Bronchial epithelial cell (primary cell): ENCODE measurements around the gene CHRNE. TPM values are rescaled to one million over a fixed set of nuclear protein-coding genes. Genes with fewer than 3 reads are reported as not detected.

Experiments used
- DNase-seq: peaks from one replicate; pipeline ENCODE4 v3.0.0-alpha.2; 2010; ENCODE audit warnings: low read depth
- FAIRE-seq: peaks from 2 replicates; lab custom pipeline; 2011; peaks lifted over from hg19 to GRCh38; lab: Jason Lieb, UNC
- H3K27me3 ChIP-seq: 2 replicates; pipeline ENCODE4 v1.5.1; 2011; ENCODE audit warnings: low read length; ENCODE audit not compliant: control insufficient read depth, insufficient read depth
- H3K36me3 ChIP-seq: 2 replicates; pipeline ENCODE4 v1.5.1; 2011; ENCODE audit warnings: low read length; ENCODE audit not compliant: control insufficient read depth, insufficient read depth
- H3K4me3 ChIP-seq: 2 replicates; pipeline ENCODE4 v1.5.1; 2011; ENCODE audit warnings: mild to moderate bottlenecking, low read depth, low read length, control low read depth
- CTCF ChIP-seq: IDR thresholded peaks from 2 replicates; pipeline ENCODE4 v1.5.1; 2011; ENCODE audit warnings: mild to moderate bottlenecking, moderate library complexity, low read length, control low read depth, inconsistent platforms; ENCODE audit not compliant: insufficient read depth, severe bottlenecking
- total RNA-seq: library from RNA; depleted of rRNA; stranded (reverse); fragments of >200 nt; gene quantifications from 2 replicates; pipeline ENCODE4 v1.2.1, GENCODE V29; 2014

CHRNE gene
- total RNA-seq, 1 donor from 2014 or later = 0.79 TPM

- no peak for TF ChIP-seq CTCF
- Histone ChIP-seq H3K27me3 (no peaks in the 10 kb centered on the region), H3K36me3 (peaks cover 16% of the 10 kb centered on the region), H3K4me3 (peak overlapping the region; percentile 99)
- FAIRE-seq (peak; percentile 13), DNase-seq (no peak)
Observed at GRCh38 chr17:4945944-4946280, 43.0 kb upstream of the CHRNE start.

GRCh38 chr17:4945176-4945943, 42.5 kb upstream of the CHRNE start:
- no peak for TF ChIP-seq CTCF
- DNase-seq = peak; percentile 92
- no peak overlapping the region for H3K4me3 ChIP-seq
- no peak for FAIRE-seq
- no peaks in the 10 kb centered on the region for H3K27me3 ChIP-seq
- H3K36me3 ChIP-seq = peaks cover 16% of the 10 kb centered on the region

DNA sequence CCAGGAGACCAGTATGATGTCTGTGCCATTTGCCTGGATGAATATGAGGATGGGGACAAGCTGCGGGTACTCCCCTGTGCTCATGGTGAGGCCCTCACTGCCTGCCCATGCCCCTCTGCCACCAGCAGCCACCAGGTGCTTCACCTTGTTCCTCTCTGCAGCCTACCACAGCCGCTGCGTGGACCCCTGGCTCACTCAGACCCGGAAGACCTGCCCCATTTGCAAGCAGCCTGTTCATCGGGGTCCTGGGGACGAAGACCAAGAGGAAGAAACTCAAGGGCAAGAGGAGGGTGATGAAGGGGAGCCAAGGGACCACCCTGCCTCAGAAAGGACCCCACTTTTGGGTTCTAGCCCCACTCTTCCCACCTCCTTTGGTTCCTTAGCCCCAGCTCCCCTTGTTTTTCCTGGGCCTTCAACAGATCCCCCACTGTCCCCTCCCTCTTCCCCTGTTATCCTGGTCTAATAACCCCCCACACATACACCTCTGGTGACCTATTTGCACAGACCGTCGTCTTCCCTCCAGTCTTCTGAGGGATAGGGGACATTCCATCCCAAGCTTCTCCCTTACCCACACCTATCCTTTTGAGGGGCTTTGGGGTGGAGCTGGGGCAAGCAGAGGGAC, 41.8 kb upstream of the CHRNE start:
- H3K4me3 ChIP-seq = no peak overlapping the region

GRCh38 chr17:4944163-4944553, 41.3 kb upstream of the CHRNE start:
- FAIRE-seq (no peak), DNase-seq (no peak)
- H3K27me3 ChIP-seq = no peaks in the 10 kb centered on the region
- H3K36me3 ChIP-seq = peaks cover 16% of the 10 kb centered on the region
- no peak overlapping the region for H3K4me3 ChIP-seq
- no peak for TF ChIP-seq CTCF

More for the DNA sequence above, 41.8 kb upstream of the CHRNE start:
- no peak for TF ChIP-seq CTCF
- no peaks in the 10 kb centered on the region for H3K27me3 ChIP-seq
- FAIRE-seq = no peak
- DNase-seq = no peak
- H3K36me3 ChIP-seq = peaks cover 16% of the 10 kb centered on the region

DNA sequence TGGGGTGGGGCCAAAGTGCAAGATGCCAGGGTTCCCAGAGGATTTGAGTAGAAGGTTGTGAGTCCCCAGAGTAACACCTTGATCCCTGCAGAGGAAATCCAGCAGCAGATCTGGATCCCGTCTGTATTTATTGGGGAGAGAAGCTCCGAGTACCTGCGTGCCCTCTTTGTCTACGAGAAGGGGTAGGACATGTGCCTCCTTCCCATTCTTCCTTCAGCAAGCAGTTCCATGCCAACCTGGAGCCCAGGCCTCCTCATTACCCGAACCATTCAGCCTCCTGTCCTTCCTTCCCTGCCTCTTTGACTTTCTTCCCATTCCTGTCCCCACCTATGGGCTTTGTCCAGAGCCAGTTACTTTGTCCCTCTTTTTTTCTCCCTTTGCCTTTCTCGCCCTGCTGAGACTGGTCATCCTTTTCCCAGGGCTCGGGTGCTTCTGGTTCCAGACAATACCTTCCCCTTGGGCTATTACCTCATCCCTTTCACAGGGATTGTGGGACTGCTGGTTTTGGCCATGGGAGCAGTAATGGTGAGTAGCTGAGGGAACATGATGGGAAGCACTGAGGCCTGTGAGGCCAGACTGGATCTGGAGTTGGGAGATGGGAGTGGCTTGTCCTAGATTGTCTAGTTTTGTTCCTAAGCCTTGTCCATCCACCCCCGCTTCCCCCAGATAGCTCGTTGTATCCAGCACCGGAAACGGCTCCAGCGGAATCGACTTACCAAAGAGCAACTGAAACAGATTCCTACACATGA, 40.0 kb upstream of the CHRNE start:
- FAIRE-seq = no peak
- H3K4me3 ChIP-seq = no peak overlapping the region
- no peaks in the 10 kb centered on the region for H3K27me3 ChIP-seq
- no peak for DNase-seq
- no peak for TF ChIP-seq CTCF
- peaks cover 25% of the 10 kb centered on the region for H3K36me3 ChIP-seq
